Adrenal gland (tissue), 12 donors: Measurements from ENCODE around the gene ATPAF2. TPM values are rescaled to one million over a fixed set of nuclear protein-coding genes. Genes with fewer than 3 reads are reported as not detected.

Experiments used
- DNase-seq, 7 donors: peaks; one replicate each; pipeline ENCODE4 v3.0.0-alpha.2; 2019 to 2020
- H3K27ac ChIP-seq, 5 donors: fragments of 200-600 bp; sonication (generic) in 4 of 5; 1 replicate in 3 of 5; 2 replicates in 2 of 5; pipeline versions ENCODE4 v1.5.1 to v1.8.0; 2016 to 2020; ENCODE audit warnings: mild to moderate bottlenecking in 1 of 5
- H3K27me3 ChIP-seq: fragments of 200-600 bp; 2 replicates; pipeline ENCODE4 v1.8.0; 2021
- H3K36me3 ChIP-seq, 2 donors: fragments of 200-600 bp; replicated peaks in 1 of 2; 1 replicate in 1 of 2; 2 replicates in 1 of 2; pipeline versions ENCODE4 v1.5.1 to v1.8.0; 2018 to 2022
- H3K4me1 ChIP-seq, 2 donors: fragments of 200-600 bp; replicated peaks in 1 of 2; 1 replicate in 1 of 2; 2 replicates in 1 of 2; pipeline versions ENCODE4 v1.5.1 to v1.8.0; 2018 to 2021
- H3K4me3 ChIP-seq, 4 donors: fragments of 200-600 bp; sonication (generic) in 3 of 4; one replicate each; pipeline ENCODE4 v1.5.1; 2016 to 2018
- H3K9me3 ChIP-seq, 3 donors: fragments of 200-600 bp; sonication (generic) in 1 of 3; replicated peaks in 1 of 3; 1 replicate in 2 of 3; 2 replicates in 1 of 3; pipeline versions ENCODE4 v1.5.1 to v1.8.0; 2016 to 2021
- CTCF ChIP-seq, 6 experiments: fragments of 450-650 bp in 4 of 6; fragments of 200-600 bp in 2 of 6; sonication (generic) in 1 of 6; IDR thresholded peaks; 1 replicate in 5 of 6; 2 replicates in 1 of 6; pipeline versions ENCODE4 v1.5.1 to v1.8.0; 2016 to 2021; ENCODE audit warnings: antibody characterized with exemption in 6 of 6, mild to moderate bottlenecking in 2 of 6, moderate library complexity in 1 of 6
- POLR2A ChIP-seq, 2 donors: fragments of 450-650 bp; IDR thresholded peaks; one replicate each; pipeline ENCODE4 v1.6.1; 2017; ENCODE audit warnings: antibody characterized with exemption in 2 of 2, mild to moderate bottlenecking in 2 of 2, moderate library complexity in 1 of 2
- WGBS, 4 donors: extraction: QIAGEN DNeasy Blood & Tissue Kit in 2 of 4; methylation state at CpG; one replicate each; pipeline versions ENCODE4 v1.1.5 to v1.1.7; 2013 to 2017; 5-methylcytosine and 5-hydroxymethylcytosine counted together
- intact Hi-C, 2 donors: fragments of 100-400 bp; cut with DNase I; formaldehyde crosslinking; loops; one replicate each; pipeline versions ENCODE4 v1.14.1 to v1.15.0; 2022 to 2023
- polyA plus RNA-seq, 3 donors: library from polyadenylated mRNA; stranded (reverse); fragments of 200-250 nt in 2 of 3; fragments of 350-450 nt in 1 of 3; fragmentation: Illumina TruSeq in 1 of 3; extraction: RNeasy Lipid Tissue Mini Kit (QIAGEN cat#74804) in 1 of 3; gene quantifications; one replicate each; pipeline ENCODE4 v1.2.3, GENCODE V29; 2013 to 2014
- total RNA-seq, 9 donors: library from RNA; depleted of rRNA in 4 of 9; stranded (reverse); fragments of >200 nt in 4 of 9; fragments of 120-200 nt in 1 of 9; fragmentation: NEBNext Ultra II Directional in 1 of 9; extraction: Animal tissue kit (Norgen Biotek cat#: 25700) in 1 of 9; gene quantifications; one replicate each; pipeline versions ENCODE4 v1.1.0 to v1.2.4, GENCODE V29; 2013 to 2023
- donor health status: healthy with polysubstance abuse.
- donor health status: Bipolar disorder and iron deficiency.
- donor health status: DM: yes; HTN: yes; CAD: no.
- donor health status: DM: no; HTN: no; CAD: no.
- donor health status: DM: no; HTN: no; CAD: no.
- donor health status: DM: yes; HTN: yes; CAD: no.

ATPAF2 gene
- total and polyA plus RNA-seq, 12 donors, result 32.5 to 68.6 (median 45.4) TPM

GRCh38 chr17:18028952-18029540 lies 9.9 kb downstream of the ATPAF2 start:
- no peak for TF ChIP-seq CTCF (IDR thresholded peaks at IDR 0.05)
- no peak for TF ChIP-seq POLR2A (IDR thresholded peaks at IDR 0.05)
- 78 to 91% (median 86%) methylated on average over 8 of the region's 8 CpGs for WGBS, 4 donors
- Histone ChIP-seq H3K27me3 (no peaks in the 10 kb centered on the region), H3K27ac (peak overlapping the region in 1 of 5 donors; percentile 45), H3K4me1 (no peaks in the 10 kb centered on the region), H3K9me3 (no peaks in the 10 kb centered on the region), H3K36me3 (peaks cover 0 to 7% of the 10 kb centered on the region in 2 donors), H3K4me3 (no peak overlapping the region)
- DNase-seq, result no peak
- intact Hi-C loops, result loop anchor here in 1 of 2 donors (10.0 kb wide), 2 partner anchors 144 to 224 kb away; no protein-coding TSS in a partner anchor

- WGBS, 4 donors, result 58 to 76% (median 64%) methylated on average over 11 of the region's 11 CpGs
- DNase-seq, result no peak
Observed at GRCh38 chr17:18028114-18028951, 10.6 kb downstream of the ATPAF2 start.

GRCh38 chr17:18027280-18027679 lies 11.7 kb downstream of the ATPAF2 start:
- Histone ChIP-seq H3K27ac (peak overlapping the region in 1 of 5 donors; percentile 45), H3K36me3 (peaks cover 0 to 7% of the 10 kb centered on the region in 2 donors)

More at GRCh38 chr17:18028114-18028951, 10.6 kb downstream of the ATPAF2 start:
- H3K36me3 ChIP-seq, result peaks cover 0 to 7% of the 10 kb centered on the region in 2 donors
- no peaks in the 10 kb centered on the region for H3K9me3 ChIP-seq
- H3K4me1 ChIP-seq, result no peaks in the 10 kb centered on the region
- H3K27me3 ChIP-seq, result no peaks in the 10 kb centered on the region
- intact Hi-C loops, result loop anchor here in 1 of 2 donors (10.0 kb wide), 2 partner anchors 144 to 224 kb away; no protein-coding TSS in a partner anchor
- TF ChIP-seq CTCF (IDR thresholded peaks at IDR 0.05) (no peak), POLR2A (IDR thresholded peaks at IDR 0.05) (no peak)
- no peak overlapping the region for H3K4me3 ChIP-seq
- peak overlapping the region in 1 of 5 donors; percentile 45 for H3K27ac ChIP-seq

GRCh38 chr17:18025945-18026776 lies 12.8 kb downstream of the ATPAF2 start:
- no peak overlapping the region for H3K4me3 ChIP-seq
- H3K27ac ChIP-seq, result peak overlapping the region in 1 of 5 donors; percentile 55
- TF ChIP-seq CTCF (IDR thresholded peaks at IDR 0.05) (no peak), POLR2A (IDR thresholded peaks at IDR 0.05) (no peak)
- intact Hi-C loops, result loop anchor here in 1 of 2 donors (10.0 kb wide), 2 partner anchors 141 to 221 kb away; no protein-coding TSS in a partner anchor
- no peaks in the 10 kb centered on the region for H3K9me3 ChIP-seq
- DNase-seq, result peak in 2 of 7 donors; percentile 42 to 92
- WGBS, 4 donors, result 80 to 87% (median 83%) methylated on average over 6 to 11 of the region's 11 CpGs
- H3K27me3 ChIP-seq, result no peaks in the 10 kb centered on the region
- peaks cover 0 to 13% of the 10 kb centered on the region in 2 donors for H3K36me3 ChIP-seq
- H3K4me1 ChIP-seq, result no peaks in the 10 kb centered on the region

More at GRCh38 chr17:18027280-18027679, 11.7 kb downstream of the ATPAF2 start:
- peak in 5 of 7 donors; percentile 47 to 63 (median 61) for DNase-seq
- TF ChIP-seq POLR2A (IDR thresholded peaks at IDR 0.05), result no peak
- 69 to 81% (median 75%) methylated on average over 6 of the region's 6 CpGs for WGBS, 4 donors
- no peaks in the 10 kb centered on the region for H3K4me1 ChIP-seq
- H3K4me3 ChIP-seq, result no peak overlapping the region
- intact Hi-C loops, result loop anchor here in 1 of 2 donors (10.0 kb wide), 2 partner anchors 142 to 222 kb away; no protein-coding TSS in a partner anchor
- H3K27me3 ChIP-seq, result no peaks in the 10 kb centered on the region
- no peaks in the 10 kb centered on the region for H3K9me3 ChIP-seq
